Upper lobe of left lung (tissue), 4 donors: ENCODE results near the gene HCRT.

Experiments used
- EP300 ChIP-seq, 4 donors: sonication (generic); formaldehyde crosslinking; IDR thresholded peaks; one replicate each; pipeline ENCODE4 v1.5.1; 2017; ENCODE audit warnings: antibody characterized with exemption in 4 of 4, control low read depth in 2 of 4
- POLR2A ChIP-seq, 4 donors: fragments of 450-650 bp; IDR thresholded peaks; one replicate each; pipeline ENCODE4 v1.5.1; 2016 to 2017; ENCODE audit warnings: antibody characterized with exemption in 4 of 4, mild to moderate bottlenecking in 2 of 4

GRCh38 chr17:42153919-42154742, 31.1 kb downstream of the HCRT start:
- TF ChIP-seq POLR2A (IDR thresholded peaks at IDR 0.05) = no peak
- no peak for TF ChIP-seq EP300 (IDR thresholded peaks at IDR 0.05)
